ENCODE data around the gene PTPRR.

Gene PTPRR

DNA sequence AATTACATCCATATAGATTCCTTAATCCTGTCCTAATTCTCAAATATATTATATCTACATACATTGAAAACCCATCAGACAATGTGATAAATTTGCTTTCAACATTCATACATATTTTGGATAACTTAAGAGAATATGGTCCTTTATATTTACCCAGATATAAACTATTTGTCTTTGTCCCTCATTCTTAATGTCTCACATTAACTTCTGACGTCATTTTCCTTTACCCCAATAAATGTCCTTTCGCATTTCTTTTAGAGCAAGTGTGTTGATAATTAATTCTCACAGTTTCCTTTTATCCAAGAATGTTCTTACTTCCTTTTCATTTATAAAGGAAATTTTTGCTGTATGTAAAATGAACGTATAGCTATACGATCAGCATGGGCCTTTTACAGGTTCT, 12.6 kb upstream of the PTPRR start:
- H3K27ac Mint-ChIP-seq: no peak overlapping the region
- H3K4me3 Mint-ChIP-seq: no peak overlapping the region
- H3K36me3 Mint-ChIP-seq (ENCODE audit: low read depth): no peaks in the 10 kb centered on the region
- no peaks in the 10 kb centered on the region for H3K9me3 Mint-ChIP-seq
- H3K27me3 Mint-ChIP-seq (ENCODE audit: low read depth): no peaks in the 10 kb centered on the region
- no peaks in the 10 kb centered on the region for H3K4me1 Mint-ChIP-seq (ENCODE audit: low read depth)
- no peak for DNase-seq (ENCODE audit: low spot score)

DNA sequence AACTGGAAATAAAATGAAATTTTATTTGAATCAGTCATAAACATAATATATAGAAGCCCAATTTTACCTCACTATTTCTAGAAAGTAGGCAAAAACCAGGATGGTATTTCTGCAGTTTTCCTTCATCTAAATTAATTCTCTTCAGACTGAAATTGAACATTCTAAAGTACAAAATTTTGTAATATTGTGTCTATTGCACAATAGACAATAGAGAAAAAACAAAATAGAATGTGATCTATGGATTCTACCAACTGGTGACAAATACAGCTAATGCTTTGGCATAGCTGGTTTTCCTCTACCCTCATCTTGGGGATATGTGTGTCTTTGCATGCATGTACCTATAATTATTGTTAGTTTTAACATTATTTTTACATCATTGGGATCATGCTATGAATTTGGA, 8.5 kb upstream of the PTPRR start:
- no peaks in the 10 kb centered on the region for H3K27me3 Mint-ChIP-seq (ENCODE audit: low read depth)
- H3K4me3 Mint-ChIP-seq: no peak overlapping the region
- H3K9me3 Mint-ChIP-seq: no peaks in the 10 kb centered on the region
- no peaks in the 10 kb centered on the region for H3K4me1 Mint-ChIP-seq (ENCODE audit: low read depth)
- no peak for DNase-seq (ENCODE audit: low spot score)
- no peak overlapping the region for H3K27ac Mint-ChIP-seq
- no peaks in the 10 kb centered on the region for H3K36me3 Mint-ChIP-seq (ENCODE audit: low read depth)

DNA sequence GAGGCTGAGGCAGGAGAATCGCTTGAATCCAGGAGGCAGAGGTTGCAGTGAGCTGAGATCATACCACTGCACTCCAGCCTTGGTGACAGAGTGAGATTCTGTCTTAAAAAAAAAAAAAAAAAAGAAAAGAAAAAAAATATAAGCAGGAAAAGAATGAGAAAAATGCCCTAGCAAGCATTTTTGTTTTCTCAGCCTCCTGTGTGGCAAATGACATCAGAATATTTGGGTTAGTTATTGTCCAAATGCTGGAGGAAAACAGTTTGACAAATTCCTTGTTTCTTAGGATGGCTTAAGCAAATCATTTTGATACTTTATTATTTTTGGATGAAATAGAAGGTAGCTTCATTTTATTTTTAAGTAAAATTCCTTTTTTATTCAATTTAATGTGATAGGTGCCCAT, 7.5 kb upstream of the PTPRR start:
- H3K4me1 Mint-ChIP-seq (ENCODE audit: low read depth): no peaks in the 10 kb centered on the region
- no peaks in the 10 kb centered on the region for H3K36me3 Mint-ChIP-seq (ENCODE audit: low read depth)
- H3K27ac Mint-ChIP-seq: no peak overlapping the region
- H3K9me3 Mint-ChIP-seq: no peaks in the 10 kb centered on the region
- H3K4me3 Mint-ChIP-seq: no peak overlapping the region
- no peaks in the 10 kb centered on the region for H3K27me3 Mint-ChIP-seq (ENCODE audit: low read depth)
- DNase-seq (ENCODE audit: low spot score): no peak

DNA sequence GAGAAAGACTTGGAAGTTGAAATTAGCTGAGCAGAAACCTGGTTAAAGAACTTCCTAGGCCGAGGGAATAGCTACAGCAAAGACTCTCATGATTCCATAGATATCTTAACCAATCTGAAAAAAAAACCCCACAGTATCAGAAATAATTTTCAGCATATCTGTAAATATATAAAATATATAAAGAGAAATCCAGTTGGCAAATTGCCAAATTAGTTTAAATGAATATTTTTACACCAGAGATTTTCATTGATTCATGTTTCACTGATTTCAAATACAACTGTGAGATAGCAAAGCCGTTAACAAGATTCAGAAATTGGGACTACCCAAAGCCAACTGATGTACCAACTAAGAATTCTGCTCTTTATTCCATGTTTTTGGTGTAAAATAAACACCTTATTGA, 6.8 kb upstream of the PTPRR start:
- no peaks in the 10 kb centered on the region for H3K36me3 Mint-ChIP-seq (ENCODE audit: low read depth)
- H3K27me3 Mint-ChIP-seq (ENCODE audit: low read depth): no peaks in the 10 kb centered on the region
- H3K4me3 Mint-ChIP-seq: no peak overlapping the region
- no peaks in the 10 kb centered on the region for H3K9me3 Mint-ChIP-seq
- no peak for DNase-seq (ENCODE audit: low spot score)
- no peak overlapping the region for H3K27ac Mint-ChIP-seq
- H3K4me1 Mint-ChIP-seq (ENCODE audit: low read depth): no peaks in the 10 kb centered on the region

DNA sequence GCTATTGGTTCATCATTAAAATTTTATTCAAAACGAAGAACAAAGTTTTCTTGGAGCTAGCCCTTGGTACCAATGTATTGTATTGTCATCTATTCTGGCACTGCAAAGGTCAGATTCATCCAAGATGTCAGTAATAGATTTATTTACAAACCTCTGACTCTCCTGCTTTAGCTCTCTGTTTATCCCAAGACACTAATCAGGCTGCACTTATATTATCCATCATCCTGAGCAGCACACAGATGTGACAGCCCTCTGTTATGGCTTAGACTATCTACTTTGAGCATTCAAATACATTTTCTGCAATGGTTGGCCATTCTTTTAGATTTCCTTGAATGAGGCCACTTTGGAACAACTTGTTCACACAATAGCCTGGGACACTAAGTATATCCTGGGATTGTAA, 5.0 kb upstream of the PTPRR start:
- Mint-ChIP-seq H3K27ac (no peak overlapping the region), H3K4me3 (no peak overlapping the region), H3K4me1 (ENCODE audit: low read depth) (no peaks in the 10 kb centered on the region), H3K36me3 (ENCODE audit: low read depth) (no peaks in the 10 kb centered on the region), H3K9me3 (no peaks in the 10 kb centered on the region), H3K27me3 (ENCODE audit: low read depth) (no peaks in the 10 kb centered on the region)
- DNase-seq (ENCODE audit: low spot score): no peak

DNA sequence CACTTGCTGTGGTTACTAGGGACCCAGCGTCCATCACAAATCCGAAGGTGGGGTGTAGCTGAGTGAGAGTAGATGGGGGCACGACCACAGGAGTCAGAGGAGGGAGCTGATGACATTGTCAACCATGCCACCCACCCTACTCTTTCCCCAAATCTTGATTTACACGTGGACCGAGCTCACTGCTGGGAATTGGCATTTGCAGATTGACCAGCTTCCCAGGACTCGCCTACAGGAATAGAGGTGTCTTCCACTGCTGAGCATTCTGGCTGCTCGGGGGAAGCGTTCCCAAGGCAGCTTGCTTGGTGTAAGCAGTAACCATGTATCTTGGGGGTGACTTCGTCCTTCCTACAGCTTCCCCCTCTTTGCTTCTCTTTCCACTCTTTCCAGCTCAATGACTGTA, 353 bp upstream of the PTPRR start:
- H3K27me3 Mint-ChIP-seq (ENCODE audit: low read depth): peaks cover 7% of the 10 kb centered on the region
- H3K27ac Mint-ChIP-seq: no peak overlapping the region
- no peaks in the 10 kb centered on the region for H3K4me1 Mint-ChIP-seq (ENCODE audit: low read depth)
- no peaks in the 10 kb centered on the region for H3K9me3 Mint-ChIP-seq
- H3K4me3 Mint-ChIP-seq: no peak overlapping the region
- H3K36me3 Mint-ChIP-seq (ENCODE audit: low read depth): no peaks in the 10 kb centered on the region
- no peak for DNase-seq (ENCODE audit: low spot score)

DNA sequence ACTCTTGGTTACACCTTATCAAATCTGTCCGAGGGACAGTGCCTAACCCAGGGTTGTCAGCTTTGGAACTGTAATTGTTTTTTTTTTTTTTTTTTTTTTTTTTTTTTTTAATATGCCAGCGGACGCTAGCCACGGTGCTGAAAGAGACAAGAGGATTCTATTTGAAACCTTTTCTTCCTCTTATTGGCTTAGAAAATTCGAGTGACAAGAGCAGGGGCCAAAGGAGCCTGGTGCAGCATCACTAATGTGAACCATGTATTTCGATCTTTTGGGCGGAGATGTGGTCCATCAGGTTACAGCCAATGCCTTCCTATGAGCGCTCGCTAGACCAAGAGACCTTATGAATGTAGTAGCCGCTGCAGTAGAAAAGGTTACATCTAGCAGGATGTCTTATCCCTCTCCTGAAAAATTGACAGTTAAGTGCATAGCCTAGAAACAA, 922 bp downstream of the PTPRR start:
- DNase-seq (ENCODE audit: low spot score): no peak
- Mint-ChIP-seq H3K36me3 (ENCODE audit: low read depth) (no peaks in the 10 kb centered on the region), H3K27me3 (ENCODE audit: low read depth) (peaks cover 7% of the 10 kb centered on the region), H3K4me3 (no peak overlapping the region), H3K9me3 (no peaks in the 10 kb centered on the region), H3K4me1 (ENCODE audit: low read depth) (no peaks in the 10 kb centered on the region), H3K27ac (no peak overlapping the region)

DNA sequence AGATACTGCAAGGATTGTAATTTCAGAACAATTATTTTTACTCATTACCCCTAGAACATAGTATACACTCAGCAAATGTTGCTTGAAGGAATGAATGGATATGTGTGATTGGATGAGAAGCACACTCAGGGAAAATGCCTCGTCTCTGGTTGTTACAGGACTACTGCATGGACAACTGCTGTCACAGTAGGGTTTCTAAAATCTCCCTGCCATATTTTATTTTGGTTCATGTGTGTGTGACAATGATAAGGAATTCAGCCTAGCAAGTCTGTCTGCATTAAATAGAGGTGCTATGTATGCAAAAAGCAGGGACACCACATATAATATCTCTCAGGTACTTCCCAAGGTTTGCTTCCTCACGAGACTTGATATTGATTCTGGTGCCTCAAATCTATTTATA, 1.4 kb downstream of the PTPRR start:
- peaks cover 7% of the 10 kb centered on the region for H3K27me3 Mint-ChIP-seq (ENCODE audit: low read depth)
- no peaks in the 10 kb centered on the region for H3K36me3 Mint-ChIP-seq (ENCODE audit: low read depth)
- H3K4me3 Mint-ChIP-seq: no peak overlapping the region
- no peaks in the 10 kb centered on the region for H3K4me1 Mint-ChIP-seq (ENCODE audit: low read depth)
- DNase-seq (ENCODE audit: low spot score): no peak
- no peak overlapping the region for H3K27ac Mint-ChIP-seq
- H3K9me3 Mint-ChIP-seq: no peaks in the 10 kb centered on the region

DNA sequence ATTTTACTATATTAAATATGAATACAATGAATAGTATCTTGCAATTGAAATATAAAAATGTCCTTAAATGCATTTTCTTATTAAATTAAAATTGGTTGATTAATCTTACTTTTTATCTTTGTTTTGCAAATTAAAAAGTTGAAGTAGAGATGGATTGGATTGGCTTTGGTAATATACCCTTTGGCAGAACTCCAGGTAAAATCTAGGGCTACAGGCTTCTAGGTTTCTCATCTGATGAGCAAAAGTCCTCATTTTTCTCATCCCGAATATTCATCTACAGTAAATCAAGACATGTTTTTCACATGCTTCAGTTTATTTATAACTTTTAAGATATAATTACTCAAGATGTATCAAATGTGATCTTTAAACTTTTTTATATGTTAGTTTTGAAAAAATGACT, 2.2 kb downstream of the PTPRR start:
- Mint-ChIP-seq H3K4me1 (ENCODE audit: low read depth) (no peaks in the 10 kb centered on the region), H3K27ac (no peak overlapping the region), H3K4me3 (no peak overlapping the region), H3K27me3 (ENCODE audit: low read depth) (peaks cover 7% of the 10 kb centered on the region), H3K36me3 (ENCODE audit: low read depth) (no peaks in the 10 kb centered on the region), H3K9me3 (no peaks in the 10 kb centered on the region)
- no peak for DNase-seq (ENCODE audit: low spot score)

DNA sequence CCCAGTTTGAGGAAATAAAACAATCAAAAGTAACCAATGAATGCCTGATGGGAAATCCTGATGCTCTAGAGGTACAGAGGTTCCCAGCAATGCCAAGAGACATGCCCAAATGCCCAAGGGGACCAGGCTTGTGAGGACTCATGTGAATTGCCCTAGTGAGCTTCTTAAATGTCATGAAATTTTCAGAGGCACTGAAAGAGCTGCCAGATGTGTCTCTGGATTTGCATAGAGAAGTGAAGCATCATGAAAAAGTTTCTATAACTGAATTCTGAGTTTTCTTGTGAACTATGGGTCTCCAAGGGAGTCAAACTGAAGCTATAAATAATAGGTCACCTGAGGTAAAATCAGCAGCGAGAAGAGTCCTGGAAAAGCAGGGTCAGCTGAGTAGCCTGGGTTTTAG, 9.9 kb downstream of the PTPRR start:
- Mint-ChIP-seq H3K36me3 (ENCODE audit: low read depth) (no peaks in the 10 kb centered on the region), H3K27me3 (ENCODE audit: low read depth) (no peaks in the 10 kb centered on the region)

DNA sequence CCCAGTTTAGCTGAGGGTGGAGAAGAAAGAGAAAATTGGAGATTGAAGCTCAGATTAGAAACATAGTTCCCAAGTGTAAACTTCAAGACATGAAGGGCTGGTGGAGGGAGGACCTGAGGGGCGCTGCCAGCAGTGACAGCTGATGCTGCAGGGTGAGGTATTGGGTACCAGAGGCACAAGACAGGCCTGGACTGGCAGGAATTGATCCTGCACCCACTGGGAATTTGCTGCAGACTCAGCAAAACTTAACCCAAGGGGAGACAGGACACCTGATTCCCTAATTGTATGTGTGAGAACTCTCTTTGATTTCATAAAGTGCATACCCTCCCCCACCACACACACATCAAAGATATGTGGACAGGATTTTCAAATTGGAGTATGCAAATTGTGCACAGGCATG, 11.6 kb downstream of the PTPRR start:
- Mint-ChIP-seq H3K4me1 (ENCODE audit: low read depth) (no peaks in the 10 kb centered on the region), H3K27me3 (ENCODE audit: low read depth) (no peaks in the 10 kb centered on the region), H3K27ac (no peak overlapping the region), H3K9me3 (no peaks in the 10 kb centered on the region), H3K4me3 (no peak overlapping the region), H3K36me3 (ENCODE audit: low read depth) (no peaks in the 10 kb centered on the region)
- DNase-seq (ENCODE audit: low spot score): no peak

More for the DNA sequence above, 9.9 kb downstream of the PTPRR start:
- H3K9me3 Mint-ChIP-seq: no peaks in the 10 kb centered on the region
- H3K4me1 Mint-ChIP-seq (ENCODE audit: low read depth): no peaks in the 10 kb centered on the region
- no peak for DNase-seq (ENCODE audit: low spot score)
- no peak overlapping the region for H3K27ac Mint-ChIP-seq
- H3K4me3 Mint-ChIP-seq: no peak overlapping the region

DNA sequence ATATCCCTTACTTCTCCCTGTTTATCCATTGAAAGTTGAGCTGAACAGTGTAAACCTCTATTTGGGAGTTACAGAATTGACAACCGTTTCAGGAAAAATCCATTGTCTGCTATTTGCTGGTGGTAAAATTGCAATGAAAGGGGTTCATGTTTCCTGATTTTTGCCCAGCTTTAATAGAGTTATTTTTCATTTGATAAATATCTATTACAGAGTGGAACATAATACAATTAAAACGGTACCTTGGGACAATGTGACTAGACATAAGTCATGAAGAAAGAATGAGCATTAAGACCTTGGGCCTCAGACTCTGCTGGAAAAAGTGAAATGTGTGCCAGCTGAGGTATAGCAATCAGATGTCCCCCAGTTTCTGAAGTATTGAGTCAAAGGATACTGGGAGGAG, 13.1 kb downstream of the PTPRR start:
- no peaks in the 10 kb centered on the region for H3K27me3 Mint-ChIP-seq (ENCODE audit: low read depth)
- H3K4me1 Mint-ChIP-seq (ENCODE audit: low read depth): no peaks in the 10 kb centered on the region
- no peak overlapping the region for H3K27ac Mint-ChIP-seq
- no peak overlapping the region for H3K4me3 Mint-ChIP-seq
- DNase-seq (ENCODE audit: low spot score): no peak
- H3K9me3 Mint-ChIP-seq: no peaks in the 10 kb centered on the region
- H3K36me3 Mint-ChIP-seq (ENCODE audit: low read depth): no peaks in the 10 kb centered on the region

DNA sequence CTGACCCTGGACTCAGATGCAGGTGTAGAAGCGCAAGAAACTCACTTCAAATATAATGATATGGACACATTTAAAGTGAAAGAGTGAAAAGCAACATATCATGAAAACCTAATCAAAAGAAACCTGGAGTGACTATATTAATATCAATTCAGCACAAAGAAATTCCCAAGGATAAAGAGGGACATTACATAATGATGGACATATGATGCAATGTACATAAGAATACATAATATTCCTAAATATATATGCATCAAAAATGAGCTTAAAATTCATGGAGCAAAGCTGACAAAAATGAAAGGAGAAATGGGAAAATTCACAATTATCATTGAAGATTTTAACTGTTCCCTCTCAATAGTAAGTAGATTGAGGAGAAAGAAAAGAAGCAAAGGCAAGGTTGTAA, 24.6 kb downstream of the PTPRR start:
- Mint-ChIP-seq H3K36me3 (ENCODE audit: low read depth) (no peaks in the 10 kb centered on the region), H3K4me3 (no peak overlapping the region), H3K4me1 (ENCODE audit: low read depth) (no peaks in the 10 kb centered on the region), H3K27me3 (ENCODE audit: low read depth) (no peaks in the 10 kb centered on the region), H3K27ac (no peak overlapping the region), H3K9me3 (peaks cover 7% of the 10 kb centered on the region)
- DNase-seq (ENCODE audit: low spot score): no peak

DNA sequence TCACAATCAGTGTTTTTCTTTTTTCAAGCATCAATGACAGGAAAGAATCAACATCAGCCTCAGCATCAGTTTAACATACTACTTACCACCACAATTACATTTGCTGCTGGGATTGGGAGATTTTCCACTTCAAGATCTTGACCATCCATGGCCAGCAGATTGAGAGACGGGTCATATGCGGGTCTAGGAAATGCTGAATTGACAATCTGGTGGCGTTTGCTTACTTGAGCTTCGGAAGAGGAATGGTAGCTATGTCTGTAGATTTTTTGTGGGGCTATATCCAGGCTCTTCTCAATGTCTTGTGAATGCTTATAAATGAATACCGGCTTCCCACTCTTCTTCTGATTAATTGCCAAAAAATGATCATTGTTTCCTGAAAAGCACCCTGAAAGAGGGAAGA, 27.9 kb downstream of the PTPRR start:
- Mint-ChIP-seq H3K27ac (no peak overlapping the region), H3K36me3 (ENCODE audit: low read depth) (no peaks in the 10 kb centered on the region), H3K9me3 (peaks cover 7% of the 10 kb centered on the region)

DNA sequence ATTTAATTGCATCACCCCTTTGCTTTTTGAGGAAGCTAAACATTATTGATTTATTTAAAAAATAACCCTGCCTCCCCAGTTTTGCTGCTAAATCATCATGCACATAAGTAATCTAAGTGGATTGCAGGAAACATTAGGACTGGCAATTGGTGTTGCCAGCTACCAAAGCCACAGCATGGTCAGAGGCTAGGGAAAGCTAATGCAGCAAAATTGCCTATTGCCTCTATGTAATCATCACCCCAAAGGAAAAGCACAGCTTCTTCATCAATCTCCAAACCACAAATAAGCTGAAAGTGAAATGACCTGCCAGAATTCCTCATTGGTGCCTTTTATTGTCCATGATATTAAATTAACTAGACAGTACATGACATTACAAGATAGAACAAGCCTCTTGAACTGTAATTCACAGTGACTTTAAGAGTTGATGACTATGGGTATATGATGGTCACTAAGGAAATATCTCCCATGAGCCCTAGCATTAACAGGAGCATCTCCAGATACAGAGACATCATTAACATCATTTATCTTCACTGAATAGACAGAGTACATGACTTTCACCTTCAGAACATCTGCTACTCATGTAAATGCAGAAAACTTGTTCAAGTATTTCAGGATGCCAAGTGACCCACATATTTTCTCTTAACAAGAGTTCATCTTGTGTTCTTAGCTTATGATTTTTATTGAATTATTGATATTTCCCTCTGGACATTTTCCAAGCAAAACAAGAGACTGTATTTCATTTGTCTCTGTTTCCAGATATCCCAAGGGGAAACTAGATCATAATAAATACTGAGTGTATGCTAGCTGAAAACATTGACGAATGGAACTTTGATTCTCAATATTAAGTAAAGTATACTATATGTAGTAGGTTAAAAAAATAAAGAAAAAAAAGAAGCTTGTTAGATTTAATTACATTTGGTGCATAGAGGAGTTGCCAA, 29.4 kb downstream of the PTPRR start:
- Mint-ChIP-seq H3K27me3 (ENCODE audit: low read depth) (no peaks in the 10 kb centered on the region), H3K27ac (no peak overlapping the region), H3K4me3 (no peak overlapping the region), H3K36me3 (ENCODE audit: low read depth) (no peaks in the 10 kb centered on the region), H3K4me1 (ENCODE audit: low read depth) (no peaks in the 10 kb centered on the region), H3K9me3 (peaks cover 5% of the 10 kb centered on the region)
- no peak for DNase-seq (ENCODE audit: low spot score)

More for the DNA sequence above, 27.9 kb downstream of the PTPRR start:
- no peaks in the 10 kb centered on the region for H3K27me3 Mint-ChIP-seq (ENCODE audit: low read depth)
- no peak for DNase-seq (ENCODE audit: low spot score)
- no peaks in the 10 kb centered on the region for H3K4me1 Mint-ChIP-seq (ENCODE audit: low read depth)
- H3K4me3 Mint-ChIP-seq: no peak overlapping the region

All from T-helper 2 cell treated with Interferon-gamma antibody and Interleukin-4, amounts not matched to agents 5 μg/mL and 100 μg/mL, for 36 hours (primary cell).